HEK293T (cell line): ENCODE results near the gene NDFIP1.

ENCODE experiments used
- ARNT ChIP-seq: fragments of 450-650 bp; IDR thresholded peaks from 2 replicates; pipeline ENCODE4 v1.6.1; 2017; ENCODE audit warnings: mild to moderate bottlenecking
- BHLHE40 ChIP-seq: fragments of 450-650 bp; IDR thresholded peaks from 2 replicates; pipeline ENCODE4 v1.6.1; 2016; ENCODE audit warnings: mild to moderate bottlenecking, moderate library complexity, borderline replicate concordance
- FOXA1 ChIP-seq: fragments of 450-650 bp; IDR thresholded peaks from 2 replicates; pipeline ENCODE4 v1.6.1; 2016; ENCODE audit warnings: mild to moderate bottlenecking
- FOXK2 ChIP-seq: fragments of 450-650 bp; IDR thresholded peaks from 2 replicates; pipeline ENCODE4 v1.6.1; 2016; ENCODE audit warnings: mild to moderate bottlenecking
- FOXM1 ChIP-seq: fragments of 450-650 bp; IDR thresholded peaks from 2 replicates; pipeline ENCODE4 v1.6.1; 2017; ENCODE audit warnings: mild to moderate bottlenecking, borderline replicate concordance
- SP1 ChIP-seq: fragments of 450-650 bp; IDR thresholded peaks from 2 replicates; pipeline ENCODE4 v1.6.1; 2017
- SUZ12 ChIP-seq: fragments of 450-650 bp; IDR thresholded peaks from 2 replicates; pipeline ENCODE4 v1.6.1; 2016; ENCODE audit warnings: mild to moderate bottlenecking
- TARDBP ChIP-seq: fragments of 450-650 bp; IDR thresholded peaks from 2 replicates; pipeline ENCODE4 v1.6.1; 2016

DNA sequence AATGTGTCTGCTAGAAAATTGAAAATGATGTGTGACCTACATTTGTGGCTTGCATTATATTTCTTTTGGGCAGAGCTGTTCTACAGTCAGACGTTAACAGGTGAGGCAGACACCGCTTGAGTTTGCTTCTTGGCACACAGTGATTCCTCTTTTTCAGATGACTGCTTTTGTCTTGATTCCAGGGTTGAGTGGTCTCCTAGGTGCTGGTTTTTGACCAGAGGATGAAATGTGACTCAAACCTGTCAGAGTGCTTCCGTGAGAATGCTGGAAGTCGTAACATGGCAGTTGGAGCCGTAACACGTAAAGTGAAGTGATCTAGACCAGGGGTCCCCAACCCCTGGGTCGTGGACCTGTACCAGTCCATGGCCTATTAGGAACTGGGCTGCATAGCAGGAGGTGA lies 28.3 kb upstream of the NDFIP1 start:
- TF ChIP-seq FOXM1 (no peak), SUZ12 (no peak), BHLHE40 (no peak), ARNT (no peak), FOXA1 (no peak), SP1 (no peak), TARDBP (no peak), FOXK2 (no peak)
